A172 (cell line): ENCODE measurements around the gene SNW1. TPM values are rescaled to one million over a fixed set of nuclear protein-coding genes. Genes with fewer than 3 reads are reported as not detected.
A peak's percentile ranks its signal among the peaks of the same experiment; 100 is the strongest.
"Not testable (repeated sequence)": the region's sequence is repeated elsewhere in the genome, so short reads cannot be mapped to it uniquely, and the experiment has no call there.

Source experiments
- DNase-seq: peaks from one replicate; pipeline ENCODE4 v3.0.0-alpha.2; 2015; ENCODE audit warnings: low spot score
- total RNA-seq: library from RNA; depleted of rRNA; stranded (reverse); fragments of >200 nt; shearing (Covaris generic); gene quantifications from 2 replicates; pipeline ENCODE4 v1.2.3, GENCODE V29; 2014; rRNA removed

SNW1 gene
- 68.8 and 80.9 TPM in 2 replicates for total RNA-seq

GRCh38 chr14:77760381-77761204, at the start of gene SNW1:
SNW1 (minus strand) TSS chr14:77761156; CDS start chr14:77761127, 29 bp downstream.
- DNase-seq = peak; percentile 86

GRCh38 chr14:77809011-77809410, 48.1 kb upstream of the SNW1 start:
- DNase-seq = no peak

- no peak for DNase-seq
Measured at GRCh38 chr14:77808250-77808649, 47.3 kb upstream of the SNW1 start.

GRCh38 chr14:77805706-77806105, 44.8 kb upstream of the SNW1 start:
- DNase-seq = no peak

- no peak for DNase-seq
Measured at GRCh38 chr14:77804592-77804991, 43.6 kb upstream of the SNW1 start.

- DNase-seq = no peak
Measured at GRCh38 chr14:77800814-77801213, 39.9 kb upstream of the SNW1 start.

- peak; percentile 60 for DNase-seq
Measured at GRCh38 chr14:77799863-77800730, 39.1 kb upstream of the SNW1 start, which contains the start of gene ADCK1. ADCK1 (plus strand) TSS chr14:77800109; CDS start chr14:77818979, 18,870 bp downstream.

- DNase-seq = not testable (repeated sequence)
Measured at GRCh38 chr14:77799456-77799855, 38.5 kb upstream of the SNW1 start.

GRCh38 chr14:77794357-77794756, 33.4 kb upstream of the SNW1 start:
- no peak for DNase-seq

- DNase-seq = not testable (repeated sequence)
Measured at GRCh38 chr14:77793255-77793654, 32.3 kb upstream of the SNW1 start.

GRCh38 chr14:77791225-77791600, 30.3 kb upstream of the SNW1 start:
- DNase-seq = no peak

- DNase-seq = no peak
Measured at GRCh38 chr14:77790566-77791224, 29.7 kb upstream of the SNW1 start.

GRCh38 chr14:77786148-77786547, 25.2 kb upstream of the SNW1 start:
- no peak for DNase-seq

- no peak for DNase-seq
Measured at GRCh38 chr14:77782202-77782601, 21.2 kb upstream of the SNW1 start.

GRCh38 chr14:77773966-77774365, 13.0 kb upstream of the SNW1 start:
- DNase-seq = not testable (repeated sequence)

- not testable (repeated sequence) for DNase-seq
Measured at GRCh38 chr14:77768442-77769069, 7.6 kb upstream of the SNW1 start.

- no peak for DNase-seq
Measured at GRCh38 chr14:77763978-77764377, 3.0 kb upstream of the SNW1 start.

GRCh38 chr14:77763316-77763715, 2.4 kb upstream of the SNW1 start:
- no peak for DNase-seq

- DNase-seq = peak; percentile 1
Measured at GRCh38 chr14:77761205-77761931, 412 bp upstream of the SNW1 start.

- no peak for DNase-seq
Measured at GRCh38 chr14:77752799-77753516, 8.0 kb downstream of the SNW1 start.
